Sigmoid colon (tissue), 3 donors: ENCODE measurements around the gene PON1.

Source experiments
- POLR2A ChIP-seq, 2 donors: fragments of 450-650 bp; IDR thresholded peaks; one replicate each; pipeline ENCODE4 v1.6.1; 2016; ENCODE audit warnings: antibody characterized with exemption in 2 of 2, mild to moderate bottlenecking in 2 of 2, moderate library complexity in 2 of 2
- TF ChIP-seq, protein P1 (sequence below), 4 experiments: fragments of 450-650 bp in 3 of 4; fragments of 200-600 bp in 1 of 4; IDR thresholded peaks; one replicate each; pipeline ENCODE4 v1.5.1; 2016 to 2019; ENCODE audit warnings: antibody characterized with exemption in 4 of 4, mild to moderate bottlenecking in 3 of 4, moderate library complexity in 2 of 4

DNA sequence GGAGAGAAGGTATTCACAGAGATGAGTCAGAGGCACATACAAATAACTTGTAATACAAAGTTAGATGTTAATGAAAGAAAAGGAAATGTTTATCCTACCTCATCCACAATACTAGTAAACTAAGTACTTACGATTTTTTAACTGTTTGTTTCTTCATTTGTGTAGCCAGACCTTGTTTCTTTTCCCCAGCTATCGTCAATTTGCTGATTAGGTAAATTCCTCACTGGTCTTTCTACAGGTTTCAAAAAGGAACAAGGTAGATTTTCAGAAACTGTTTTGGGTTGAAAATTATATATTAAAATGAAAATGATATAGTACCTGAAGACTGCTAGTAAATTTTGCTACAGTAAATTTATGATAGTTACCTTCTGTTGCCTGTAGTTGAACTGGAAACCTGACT is 56.6 kb downstream of the PON1 start:
- TF ChIP-seq, protein P1, sequence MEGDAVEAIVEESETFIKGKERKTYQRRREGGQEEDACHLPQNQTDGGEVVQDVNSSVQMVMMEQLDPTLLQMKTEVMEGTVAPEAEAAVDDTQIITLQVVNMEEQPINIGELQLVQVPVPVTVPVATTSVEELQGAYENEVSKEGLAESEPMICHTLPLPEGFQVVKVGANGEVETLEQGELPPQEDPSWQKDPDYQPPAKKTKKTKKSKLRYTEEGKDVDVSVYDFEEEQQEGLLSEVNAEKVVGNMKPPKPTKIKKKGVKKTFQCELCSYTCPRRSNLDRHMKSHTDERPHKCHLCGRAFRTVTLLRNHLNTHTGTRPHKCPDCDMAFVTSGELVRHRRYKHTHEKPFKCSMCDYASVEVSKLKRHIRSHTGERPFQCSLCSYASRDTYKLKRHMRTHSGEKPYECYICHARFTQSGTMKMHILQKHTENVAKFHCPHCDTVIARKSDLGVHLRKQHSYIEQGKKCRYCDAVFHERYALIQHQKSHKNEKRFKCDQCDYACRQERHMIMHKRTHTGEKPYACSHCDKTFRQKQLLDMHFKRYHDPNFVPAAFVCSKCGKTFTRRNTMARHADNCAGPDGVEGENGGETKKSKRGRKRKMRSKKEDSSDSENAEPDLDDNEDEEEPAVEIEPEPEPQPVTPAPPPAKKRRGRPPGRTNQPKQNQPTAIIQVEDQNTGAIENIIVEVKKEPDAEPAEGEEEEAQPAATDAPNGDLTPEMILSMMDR (IDR thresholded peaks at IDR 0.05): no peak
- no peak for TF ChIP-seq POLR2A (IDR thresholded peaks at IDR 0.05)
